ENCODE results near the gene VTCN1. TPM values are rescaled to one million over a fixed set of nuclear protein-coding genes. Genes with fewer than 3 reads are reported as not detected.

The VTCN1 gene
- total RNA-seq, 1 experiment from 2014 or later: not detected

- Mint-ChIP-seq H3K27me3 (ENCODE audit: low read depth) (no peaks in the 10 kb centered on the region), H3K4me1 (peaks cover 30% of the 10 kb centered on the region), H3K27ac (no peak overlapping the region), H3K4me3 (no peak overlapping the region), H3K9me3 (0 out of 2 replicates have a peak, but pooled peaks cover 3% of the 10 kb centered on the region), H3K36me3 (no peaks in the 10 kb centered on the region)
- POLR2A ChIA-PET: no interaction called here
- ATAC-seq: no peak
- DNase-seq (ENCODE audit: low spot score): no peak
- TF ChIP-seq JUN (CRISPR knock-in tag; IDR thresholded peaks at IDR 0.05) (no peak), E2F1 (CRISPR knock-in tag; IDR thresholded peaks at IDR 0.05) (no peak), SMAD3 (CRISPR knock-in tag; IDR thresholded peaks at IDR 0.05; ENCODE audit: borderline replicate concordance) (no peak), MLX (CRISPR knock-in tag; IDR thresholded peaks at IDR 0.05) (no peak), PRRX2 (CRISPR knock-in tag; IDR thresholded peaks at IDR 0.05) (no peak), ESRRA (CRISPR knock-in tag; IDR thresholded peaks at IDR 0.05; ENCODE audit: borderline replicate concordance) (no peak), FOXJ3 (CRISPR knock-in tag; IDR thresholded peaks at IDR 0.05; ENCODE audit: borderline replicate concordance) (no peak), ZMAT4 (CRISPR knock-in tag; IDR thresholded peaks at IDR 0.05) (no peak), OVOL2 (CRISPR knock-in tag; IDR thresholded peaks at IDR 0.05; ENCODE audit: borderline replicate concordance) (no peak), NR2C2 (CRISPR knock-in tag; IDR thresholded peaks at IDR 0.05) (no peak), SMAD4 (CRISPR knock-in tag; IDR thresholded peaks at IDR 0.05) (no peak), SOX15 (CRISPR knock-in tag; IDR thresholded peaks at IDR 0.05) (no peak), TCF7 (CRISPR knock-in tag; IDR thresholded peaks at IDR 0.05; ENCODE audit: low read depth) (no peak)
- CTCF ChIA-PET: no interaction called here
Measured at GRCh38 chr1:117177376-117177775, 33.4 kb downstream of the VTCN1 start.

- H3K4me1 Mint-ChIP-seq: peaks cover 36% of the 10 kb centered on the region
- TF ChIP-seq PRDM15 (CRISPR knock-in tag; IDR thresholded peaks at IDR 0.05) (no peak), ETV6 (CRISPR knock-in tag; IDR thresholded peaks at IDR 0.05) (no peak), EMX1 (CRISPR knock-in tag; IDR thresholded peaks at IDR 0.05) (no peak), ZNF396 (CRISPR knock-in tag; IDR thresholded peaks at IDR 0.05; ENCODE audit: borderline replicate concordance) (no peak), PREB (CRISPR knock-in tag; IDR thresholded peaks at IDR 0.05; ENCODE audit: borderline replicate concordance) (no peak), SMAD4 (CRISPR knock-in tag; IDR thresholded peaks at IDR 0.05) (no peak), FOXP4 (CRISPR knock-in tag; IDR thresholded peaks at IDR 0.05) (no peak)
- H3K36me3 Mint-ChIP-seq: no peaks in the 10 kb centered on the region
- H3K4me3 Mint-ChIP-seq: no peak overlapping the region
- no peak overlapping the region for H3K27ac Mint-ChIP-seq
- peaks cover 4% of the 10 kb centered on the region; the same call in 1 of the 2 replicates for H3K9me3 Mint-ChIP-seq
- POLR2A ChIA-PET: no interaction called here
- CTCF ChIA-PET: no interaction called here
- no peak for ATAC-seq
- DNase-seq (ENCODE audit: low spot score): no peak
- H3K27me3 Mint-ChIP-seq (ENCODE audit: low read depth): no peaks in the 10 kb centered on the region
Measured at GRCh38 chr1:117176579-117176978, 34.1 kb downstream of the VTCN1 start.

Data from WTC11 (cell line).